Liver (tissue), 9 donors: Measurements from ENCODE around the gene RALGAPA2. TPM values are rescaled to one million over a fixed set of nuclear protein-coding genes. Genes with fewer than 3 reads are reported as not detected.

Source experiments
- DNase-seq: peaks from one replicate; pipeline ENCODE4 v3.0.0-alpha.2; 2017; ENCODE audit warnings: low spot score
- H3K27ac ChIP-seq, 2 donors: one replicate each; pipeline ENCODE4 v1.7.0; 2013; ENCODE audit warnings: inconsistent platforms in 2 of 2, low read length in 2 of 2, control low read depth in 1 of 2, low read depth in 1 of 2, mild to moderate bottlenecking in 1 of 2
- H3K27me3 ChIP-seq, 4 donors: one replicate each; pipeline versions ENCODE4 v1.6.1 to v1.7.0; 2013; ENCODE audit warnings: low read length in 3 of 4, inconsistent platforms in 1 of 4, mild to moderate bottlenecking in 1 of 4, moderate library complexity in 1 of 4; ENCODE audit not compliant: control insufficient read depth in 4 of 4, insufficient read depth in 4 of 4
- H3K36me3 ChIP-seq, 4 donors: one replicate each; pipeline versions ENCODE4 v1.6.1 to v1.7.0; 2013; ENCODE audit warnings: low read length in 3 of 4, mild to moderate bottlenecking in 3 of 4, low read depth in 1 of 4, moderate library complexity in 1 of 4; ENCODE audit not compliant: control insufficient read depth in 4 of 4, insufficient read depth in 3 of 4
- H3K4me1 ChIP-seq, 4 donors: one replicate each; pipeline versions ENCODE4 v1.6.1 to v1.7.0; 2013; ENCODE audit warnings: low read length in 3 of 4, mild to moderate bottlenecking in 3 of 4, moderate library complexity in 1 of 4; ENCODE audit not compliant: control insufficient read depth in 4 of 4, insufficient read depth in 4 of 4
- H3K4me3 ChIP-seq, 3 donors: one replicate each; pipeline versions ENCODE4 v1.6.1 to v1.7.0; 2013; ENCODE audit warnings: low read length in 3 of 3, control low read depth in 1 of 3, low read depth in 1 of 3, mild to moderate bottlenecking in 1 of 3
- H3K9ac ChIP-seq, 2 donors: one replicate each; pipeline ENCODE4 v1.7.0; 2013; ENCODE audit warnings: low read length in 2 of 2, mild to moderate bottlenecking in 2 of 2, moderate library complexity in 2 of 2, control low read depth in 1 of 2, low read depth in 1 of 2
- H3K9me3 ChIP-seq, 4 donors: one replicate each; pipeline versions ENCODE4 v1.6.1 to v1.7.0; 2013; ENCODE audit warnings: low read length in 3 of 4; ENCODE audit not compliant: control insufficient read depth in 4 of 4
- CTCF ChIP-seq: fragments of 150-350 bp; IDR thresholded peaks from 2 replicates; pipeline ENCODE4 v1.5.1; 2017; ENCODE audit warnings: improper control_type of control experiment, low read depth, low read length; ENCODE audit not compliant: missing input control
- EGR1 ChIP-seq, 2 donors: IDR thresholded peaks; 2 replicates each; pipeline ENCODE4 v1.6.1; 2016 to 2018; ENCODE audit warnings: antibody characterized with exemption in 2 of 2, low read depth in 2 of 2
- FOXA1 ChIP-seq: IDR thresholded peaks from 2 replicates; pipeline ENCODE4 v1.6.1; 2016; ENCODE audit warnings: antibody characterized with exemption
- FOXA2 ChIP-seq: IDR thresholded peaks from 2 replicates; pipeline ENCODE4 v1.6.1; 2016; ENCODE audit warnings: antibody characterized with exemption
- GABPA ChIP-seq, 2 donors: IDR thresholded peaks in 1 of 2; conservative IDR thresholded peaks in 1 of 2; 2 replicates each; pipeline ENCODE4 v1.6.1; 2016; ENCODE audit warnings: antibody characterized with exemption in 2 of 2, mild to moderate bottlenecking in 1 of 2, moderate library complexity in 1 of 2
- HNF4A ChIP-seq, 2 donors: conservative IDR thresholded peaks; 2 replicates each; pipeline ENCODE4 v1.6.1; 2016; ENCODE audit warnings: antibody characterized with exemption in 2 of 2, mild to moderate bottlenecking in 2 of 2
- HNF4G ChIP-seq: IDR thresholded peaks from 2 replicates; pipeline ENCODE4 v1.6.1; 2016; ENCODE audit warnings: antibody characterized with exemption
- JUND ChIP-seq, 2 donors: IDR thresholded peaks; 2 replicates each; pipeline ENCODE4 v1.6.1; 2016; ENCODE audit warnings: antibody characterized with exemption in 2 of 2
- MAX ChIP-seq: IDR thresholded peaks from 2 replicates; pipeline ENCODE4 v1.6.1; 2016; ENCODE audit warnings: antibody characterized with exemption
- NR2F2 ChIP-seq: IDR thresholded peaks from 2 replicates; pipeline ENCODE4 v1.6.1; 2016; ENCODE audit warnings: antibody characterized with exemption
- RAD21 ChIP-seq, 2 donors: IDR thresholded peaks; 2 replicates each; pipeline ENCODE4 v1.6.1; 2016; ENCODE audit warnings: antibody characterized with exemption in 2 of 2, mild to moderate bottlenecking in 2 of 2
- RXRA ChIP-seq, 2 donors: IDR thresholded peaks; 2 replicates each; pipeline ENCODE4 v1.6.1; 2017 to 2018; ENCODE audit warnings: antibody characterized with exemption in 2 of 2, mild to moderate bottlenecking in 1 of 2
- SP1 ChIP-seq: IDR thresholded peaks from 2 replicates; pipeline ENCODE4 v1.6.1; 2018; ENCODE audit warnings: antibody characterized with exemption, mild to moderate bottlenecking
- TAF1 ChIP-seq: conservative IDR thresholded peaks from 2 replicates; pipeline ENCODE4 v1.6.1; 2016; ENCODE audit warnings: antibody characterized with exemption, mild to moderate bottlenecking
- YY1 ChIP-seq: IDR thresholded peaks from 2 replicates; pipeline ENCODE4 v1.6.1; 2016; ENCODE audit warnings: antibody characterized with exemption, mild to moderate bottlenecking
- ZBTB33 ChIP-seq: IDR thresholded peaks from 2 replicates; pipeline ENCODE4 v1.6.1; 2016; ENCODE audit warnings: antibody characterized with exemption
- WGBS: extraction: QIAGEN DNeasy Blood & Tissue Kit; methylation state at CpG from one replicate; pipeline ENCODE4 v1.1.7; 2013; 5-methylcytosine and 5-hydroxymethylcytosine counted together
- polyA plus RNA-seq, 2 donors: library from polyadenylated mRNA; stranded (reverse) in 1 of 2; unstranded in 1 of 2; fragments of 200-250 nt in 1 of 2; fragments of >200 nt in 1 of 2; fragmentation: Nextera tagmentation in 1 of 2; extraction: Ambion mirVana in 1 of 2; gene quantifications; one replicate each; pipeline versions ENCODE4 v1.2.1 to v1.2.3, GENCODE V29; 2013 to 2015
- total RNA-seq, 2 donors: library from RNA; depleted of rRNA; stranded (reverse); fragments of >200 nt; gene quantifications; one replicate each; pipeline ENCODE4 v1.2.3, GENCODE V29; 2014
- TF ChIP-seq, protein P1 (sequence below): IDR thresholded peaks from 2 replicates; pipeline ENCODE4 v1.6.1; 2016; ENCODE audit warnings: antibody characterized with exemption, mild to moderate bottlenecking
- TF ChIP-seq, protein P2 (sequence below): IDR thresholded peaks from 2 replicates; pipeline ENCODE4 v1.6.1; 2016; ENCODE audit warnings: antibody characterized with exemption
- donor health status: healthy.
- donor health status: healthy.
- donor health status: healthy.
- donor health status: healthy.
- donor health status: healthy.

The RALGAPA2 gene
- total and polyA plus RNA-seq, 4 donors: 14.8 to 89.9 (median 25.1) TPM

- Histone ChIP-seq H3K9me3 (no peaks in the 10 kb centered on the region), H3K4me3 (no peak overlapping the region), H3K36me3 (peaks cover 4 to 21% (median 11%) of the 10 kb centered on the region in 4 donors), H3K9ac (no peak overlapping the region), H3K27me3 (no peaks in the 10 kb centered on the region), H3K4me1 (peaks cover 0 to 3% (median 2%) of the 10 kb centered on the region in 4 donors), H3K27ac (no peak overlapping the region)
- TF ChIP-seq FOXA1: no peak
- no peak for TF ChIP-seq ZBTB33
- TF ChIP-seq HNF4G: no peak
- TF ChIP-seq RXRA (IDR thresholded peaks at IDR 0.05): no peak
- no peak for TF ChIP-seq RAD21 (IDR thresholded peaks at IDR 0.05)
- TF ChIP-seq, protein P1, sequence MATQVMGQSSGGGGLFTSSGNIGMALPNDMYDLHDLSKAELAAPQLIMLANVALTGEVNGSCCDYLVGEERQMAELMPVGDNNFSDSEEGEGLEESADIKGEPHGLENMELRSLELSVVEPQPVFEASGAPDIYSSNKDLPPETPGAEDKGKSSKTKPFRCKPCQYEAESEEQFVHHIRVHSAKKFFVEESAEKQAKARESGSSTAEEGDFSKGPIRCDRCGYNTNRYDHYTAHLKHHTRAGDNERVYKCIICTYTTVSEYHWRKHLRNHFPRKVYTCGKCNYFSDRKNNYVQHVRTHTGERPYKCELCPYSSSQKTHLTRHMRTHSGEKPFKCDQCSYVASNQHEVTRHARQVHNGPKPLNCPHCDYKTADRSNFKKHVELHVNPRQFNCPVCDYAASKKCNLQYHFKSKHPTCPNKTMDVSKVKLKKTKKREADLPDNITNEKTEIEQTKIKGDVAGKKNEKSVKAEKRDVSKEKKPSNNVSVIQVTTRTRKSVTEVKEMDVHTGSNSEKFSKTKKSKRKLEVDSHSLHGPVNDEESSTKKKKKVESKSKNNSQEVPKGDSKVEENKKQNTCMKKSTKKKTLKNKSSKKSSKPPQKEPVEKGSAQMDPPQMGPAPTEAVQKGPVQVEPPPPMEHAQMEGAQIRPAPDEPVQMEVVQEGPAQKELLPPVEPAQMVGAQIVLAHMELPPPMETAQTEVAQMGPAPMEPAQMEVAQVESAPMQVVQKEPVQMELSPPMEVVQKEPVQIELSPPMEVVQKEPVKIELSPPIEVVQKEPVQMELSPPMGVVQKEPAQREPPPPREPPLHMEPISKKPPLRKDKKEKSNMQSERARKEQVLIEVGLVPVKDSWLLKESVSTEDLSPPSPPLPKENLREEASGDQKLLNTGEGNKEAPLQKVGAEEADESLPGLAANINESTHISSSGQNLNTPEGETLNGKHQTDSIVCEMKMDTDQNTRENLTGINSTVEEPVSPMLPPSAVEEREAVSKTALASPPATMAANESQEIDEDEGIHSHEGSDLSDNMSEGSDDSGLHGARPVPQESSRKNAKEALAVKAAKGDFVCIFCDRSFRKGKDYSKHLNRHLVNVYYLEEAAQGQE: no peak
- TF ChIP-seq TAF1: no peak
- no peak for TF ChIP-seq CTCF
- no peak for TF ChIP-seq HNF4A (conservative IDR thresholded peaks at IDR 0.05)
- TF ChIP-seq GABPA (IDR thresholded peaks at IDR 0.05 in 1 of 2, conservative IDR thresholded peaks at IDR 0.05 in 1 of 2): no peak
- no peak for TF ChIP-seq NR2F2
- TF ChIP-seq FOXA2: no peak
- no peak for TF ChIP-seq EGR1 (IDR thresholded peaks at IDR 0.05; ENCODE audit: low read depth in 2 of 2)
- no peak for TF ChIP-seq MAX
- no peak for TF ChIP-seq YY1
- no peak for TF ChIP-seq SP1
- TF ChIP-seq, protein P2, sequence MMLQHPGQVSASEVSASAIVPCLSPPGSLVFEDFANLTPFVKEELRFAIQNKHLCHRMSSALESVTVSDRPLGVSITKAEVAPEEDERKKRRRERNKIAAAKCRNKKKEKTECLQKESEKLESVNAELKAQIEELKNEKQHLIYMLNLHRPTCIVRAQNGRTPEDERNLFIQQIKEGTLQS: no peak
- no peak for TF ChIP-seq JUND (IDR thresholded peaks at IDR 0.05)
- DNase-seq: no peak
- WGBS: 97% methylated on average over 16 of the region's 16 CpGs
These were observed 275.8 kb downstream of the RALGAPA2 start for GRCh38 chr20:20436689-20437088.
